GM18526 (cell line): ENCODE data around the gene CDC25C.

Experiments used
- POLR2A ChIP-seq: IDR thresholded peaks from 3 replicates; pipeline ENCODE4 v1.6.1; 2011; ENCODE audit not compliant: insufficient read length; ENCODE audit errors: extremely low read depth

CDC25C gene

DNA sequence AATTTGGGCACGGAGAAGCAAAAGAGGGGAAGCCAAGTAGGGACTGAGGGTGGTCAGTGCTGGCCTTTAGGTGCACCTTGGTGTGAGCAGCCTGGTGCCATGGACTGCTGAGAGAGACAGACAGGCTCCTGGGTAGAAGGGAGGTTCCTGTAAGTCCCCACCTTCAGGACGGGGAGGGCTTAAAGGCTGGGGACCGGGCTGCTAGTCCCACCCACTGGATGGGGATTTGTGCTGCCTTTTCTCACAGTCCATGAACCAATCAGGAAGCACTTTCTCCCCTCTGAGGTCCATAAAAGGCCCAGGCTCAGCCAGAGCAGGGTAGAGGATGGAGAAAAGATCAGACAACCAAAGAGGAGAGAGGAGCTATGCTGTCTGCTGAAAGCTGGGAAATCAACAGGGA is 15.2 kb downstream of the CDC25C start:
- no peak for TF ChIP-seq POLR2A

- no peak for TF ChIP-seq POLR2A
These were observed 15.8 kb downstream of the CDC25C start for GRCh38 chr5:138315751-138316278.

DNA sequence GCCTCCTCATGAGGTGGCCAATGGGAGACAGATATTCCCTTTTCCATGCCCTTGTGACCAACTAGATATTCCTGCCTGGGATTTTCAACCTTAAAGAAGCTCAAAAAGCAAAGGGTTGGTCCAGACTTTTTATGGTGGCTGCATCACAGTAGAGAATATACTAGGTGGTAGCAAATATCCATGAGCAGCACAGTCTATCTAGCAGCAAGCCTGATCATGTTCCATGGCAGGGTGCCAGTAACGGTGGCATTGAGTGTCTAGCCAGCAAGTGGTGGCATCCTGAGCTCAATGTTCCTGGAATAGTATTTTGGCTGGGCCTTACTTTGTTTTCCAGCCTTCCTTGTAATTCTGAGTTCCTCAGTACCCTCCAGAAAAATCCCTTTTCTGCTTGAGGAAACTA is 25.8 kb downstream of the CDC25C start:
- no peak for TF ChIP-seq POLR2A

DNA sequence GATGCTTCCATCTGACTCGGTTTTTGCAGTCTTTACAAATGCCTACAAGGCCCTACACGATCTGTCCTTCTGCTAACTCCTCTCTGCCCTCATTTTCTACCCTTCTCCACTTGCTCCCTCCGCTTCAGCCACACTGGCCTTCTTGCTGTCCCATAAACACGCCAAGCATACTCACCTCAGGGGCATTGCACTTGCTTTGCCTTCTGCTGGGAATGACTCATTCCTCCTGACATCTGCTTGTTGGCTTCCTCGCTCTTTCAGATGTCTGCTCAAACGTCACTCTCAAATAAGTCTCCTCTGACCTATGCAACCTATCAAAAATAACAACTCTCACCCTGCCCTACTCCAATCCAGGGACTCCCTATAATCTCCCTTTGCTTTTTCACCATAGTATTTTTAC is 28.2 kb downstream of the CDC25C start:
- no peak for TF ChIP-seq POLR2A

DNA sequence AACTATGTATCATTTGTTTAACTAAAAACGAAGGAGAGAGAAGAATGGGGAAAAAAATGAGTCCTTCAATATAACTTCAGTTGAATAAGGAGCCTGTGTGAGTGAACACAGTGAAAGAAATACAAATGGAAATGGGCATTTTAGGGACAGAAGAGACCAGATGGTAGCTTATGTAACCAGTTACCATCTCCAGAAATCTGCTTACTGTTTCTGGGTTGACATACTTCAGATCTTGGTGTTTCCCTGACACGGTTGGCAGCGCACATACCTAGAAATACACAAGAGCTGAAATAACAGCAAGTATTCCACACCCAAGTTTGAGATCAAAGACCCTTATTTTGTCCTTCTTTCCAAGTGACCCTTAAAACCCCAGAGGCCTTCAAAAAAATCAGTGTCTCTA is 42.3 kb downstream of the CDC25C start:
- TF ChIP-seq POLR2A, result no peak

DNA sequence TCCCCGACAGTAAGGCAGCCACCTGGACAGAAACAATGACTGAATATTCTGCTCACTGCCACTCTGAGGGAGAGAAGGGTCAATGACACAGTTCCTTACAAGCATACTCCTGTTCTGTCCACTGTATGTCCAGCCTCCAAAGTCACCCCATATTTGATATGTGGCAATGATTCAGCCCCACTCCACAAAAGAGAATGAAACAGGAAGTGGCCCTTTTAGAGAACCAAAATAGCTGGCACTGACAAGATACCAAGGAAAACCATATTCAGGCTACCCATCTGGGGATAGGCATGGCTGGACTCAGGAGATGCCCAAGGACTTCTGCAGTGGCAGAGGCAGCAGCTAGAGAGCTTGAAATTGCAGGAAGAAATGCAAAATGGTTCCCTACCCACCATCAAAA is 44.4 kb downstream of the CDC25C start:
- no peak for TF ChIP-seq POLR2A

- TF ChIP-seq POLR2A, result no peak
These were observed 48.5 kb downstream of the CDC25C start for GRCh38 chr5:138282920-138283742.

GRCh38 chr5:138280915-138281314 is 50.7 kb downstream of the CDC25C start:
- no peak for TF ChIP-seq POLR2A

- TF ChIP-seq POLR2A, result no peak
These were observed 55.1 kb downstream of the CDC25C start for GRCh38 chr5:138276402-138277054.

- no peak for TF ChIP-seq POLR2A
These were observed 55.7 kb downstream of the CDC25C start for GRCh38 chr5:138275895-138276294.

DNA sequence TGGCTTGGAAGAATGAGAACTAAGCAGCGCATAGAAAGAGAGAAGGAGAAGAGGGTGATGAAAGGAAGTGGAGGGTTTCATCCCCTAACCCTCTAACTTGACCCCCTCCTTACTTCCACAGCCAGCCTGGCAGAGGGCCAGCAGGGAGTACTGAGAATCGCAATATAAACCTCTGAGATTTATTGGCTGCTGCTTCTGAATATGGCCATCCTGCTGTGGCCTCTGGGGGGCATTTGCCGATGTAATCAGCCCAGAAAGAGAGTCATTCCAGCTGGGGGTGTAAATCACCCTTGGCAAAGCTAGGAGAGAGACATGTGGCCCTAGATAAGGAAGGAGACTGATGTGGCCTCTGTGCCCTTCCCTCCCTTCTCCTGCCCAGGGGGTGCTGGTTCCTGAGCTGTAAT is 56.2 kb downstream of the CDC25C start:
- no peak for TF ChIP-seq POLR2A

DNA sequence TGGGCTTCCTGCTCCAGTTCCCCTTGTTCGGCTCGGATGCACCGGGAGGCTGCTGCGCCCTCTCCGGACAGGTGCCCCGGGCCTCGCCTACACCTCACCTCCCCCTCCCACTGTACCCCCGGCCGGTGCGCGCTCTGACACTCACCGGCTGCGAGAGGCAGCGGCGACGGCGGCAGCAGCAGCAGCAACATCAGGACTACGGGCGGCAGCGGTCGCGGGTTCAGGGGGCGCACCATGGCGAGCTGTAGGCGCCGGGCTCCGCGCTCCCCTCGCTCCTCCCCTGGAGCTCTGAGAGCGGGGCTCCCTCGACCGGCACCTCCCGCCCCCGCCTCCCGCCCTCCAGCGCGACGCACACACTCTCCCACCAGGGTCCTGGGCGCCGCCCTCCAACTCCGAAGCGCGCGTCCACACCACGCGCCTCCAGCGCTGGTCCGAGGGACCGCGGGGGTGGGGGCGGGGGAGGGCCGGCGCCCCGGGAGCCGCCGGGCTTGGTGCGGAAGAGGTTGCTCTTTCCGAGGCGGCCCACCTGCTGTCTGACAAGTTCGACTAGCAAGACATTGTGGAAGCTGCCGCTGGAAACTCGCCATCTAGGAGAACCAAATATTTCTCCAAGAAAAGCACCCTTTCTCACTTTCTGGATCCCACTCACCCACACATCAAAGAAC is 57.3 kb downstream of the CDC25C start, which contains the start of gene GFRA3:
Gene GFRA3, minus strand, starts transcription at position 433 of the 665 bp plus-strand sequence. Its CDS starts 197 bp downstream, at position 236.
- TF ChIP-seq POLR2A, result no peak

DNA sequence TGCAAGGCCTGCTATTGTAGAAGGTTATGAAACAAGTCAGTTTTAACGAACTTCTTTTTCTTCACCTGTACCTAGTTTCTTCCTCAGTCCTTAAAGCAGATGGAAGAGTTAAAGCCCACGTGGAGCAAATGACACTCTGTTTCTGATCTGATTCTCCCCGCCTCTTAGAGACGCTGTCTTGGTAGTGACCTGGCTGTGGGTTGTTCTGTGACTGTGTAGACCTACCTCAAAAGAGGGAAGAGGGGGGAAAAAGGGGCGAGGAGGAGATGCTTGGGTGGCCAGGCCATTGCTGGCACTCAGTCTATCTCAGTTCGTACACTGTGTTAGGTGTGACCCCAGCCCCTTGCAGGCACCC is 57.8 kb downstream of the CDC25C start:
- no peak for TF ChIP-seq POLR2A

DNA sequence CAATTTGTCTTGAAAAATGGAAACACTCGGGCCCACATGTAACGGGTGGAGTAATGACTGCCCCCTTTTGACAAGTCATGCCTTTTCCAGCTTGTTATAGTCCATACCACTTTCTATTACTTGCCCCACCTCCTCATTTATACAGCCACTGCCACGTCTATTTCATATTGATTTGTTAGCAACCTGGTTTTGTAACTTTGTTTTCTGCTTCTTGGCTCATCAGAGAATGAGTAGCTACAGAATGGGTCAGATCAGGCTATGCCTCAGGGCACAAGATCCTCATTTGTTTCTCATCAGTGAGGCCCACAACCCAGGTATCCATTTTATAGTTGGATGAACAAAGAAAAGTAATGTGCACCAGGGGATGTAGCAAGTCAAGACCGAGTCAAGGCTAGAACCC is 58.9 kb downstream of the CDC25C start:
- TF ChIP-seq POLR2A, result no peak

DNA sequence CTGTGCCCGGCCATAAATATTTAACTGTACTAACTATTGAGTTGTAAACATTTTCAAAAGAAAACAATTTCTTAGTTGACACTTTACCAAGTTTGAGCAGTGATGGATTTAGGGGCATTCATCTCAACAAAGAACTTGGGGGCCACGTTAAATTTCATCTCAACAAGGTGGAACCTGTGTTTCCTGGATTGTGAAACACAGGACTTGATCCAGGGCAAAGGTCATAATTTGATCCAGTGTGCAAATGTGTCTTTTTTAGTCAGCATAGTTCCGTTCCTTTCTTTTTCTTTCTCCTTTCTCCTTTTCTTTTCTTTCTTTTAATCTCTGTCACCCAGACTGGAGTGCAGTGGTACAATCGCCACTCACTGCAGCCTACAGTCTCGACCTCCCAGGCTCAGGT is 60.3 kb downstream of the CDC25C start:
- TF ChIP-seq POLR2A, result no peak

DNA sequence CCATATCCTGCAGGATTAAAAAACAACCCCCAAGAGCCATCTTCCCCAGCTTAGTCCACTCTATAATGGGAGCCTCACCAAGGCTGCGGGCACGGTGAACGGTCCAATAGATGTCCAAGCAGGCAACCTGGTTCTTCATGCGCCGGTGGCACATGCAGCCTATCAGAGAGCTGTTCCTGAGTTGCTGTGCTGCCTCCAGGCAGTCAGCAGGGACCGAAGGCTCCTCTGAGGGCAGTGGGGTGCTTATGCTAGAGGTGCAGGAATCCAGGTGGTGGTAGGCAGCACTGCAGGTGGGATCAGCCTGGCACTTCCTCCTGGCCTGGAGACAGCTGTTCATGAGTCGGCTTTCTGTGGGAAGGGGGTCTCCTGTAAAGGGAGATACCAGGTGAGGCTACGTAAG is 67.4 kb downstream of the CDC25C start:
- no peak for TF ChIP-seq POLR2A
